NCI-H187 treated with DMSO at 0.1 percent for 48 hours (cell line): ENCODE data around the gene BLOC1S3.

ENCODE experiments used
- DNase-seq: peaks from one replicate; lab custom pipeline; 2025; lab: John Stamatoyannopoulos, UW

BLOC1S3 gene

DNA sequence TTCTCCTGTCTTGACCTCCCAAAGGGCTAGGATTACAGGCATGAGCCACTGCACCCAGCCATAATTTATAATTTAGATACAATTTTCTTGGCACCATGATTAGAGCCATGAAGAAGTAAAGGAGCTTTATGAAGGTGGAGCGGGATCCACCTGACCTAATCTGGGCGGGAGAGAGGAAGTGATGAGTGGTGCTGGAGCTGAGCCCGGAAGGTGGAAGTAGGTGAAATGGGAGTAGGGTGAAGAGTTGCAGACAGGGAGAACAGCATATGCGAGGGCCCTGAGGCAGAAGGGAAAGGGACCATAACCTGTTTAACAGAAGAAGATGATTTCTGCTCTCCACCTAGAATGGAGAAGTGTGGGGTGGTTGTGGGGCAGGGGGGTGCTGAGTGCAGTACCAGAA, 4.2 kb downstream of the BLOC1S3 start:
- DNase-seq: no peak

DNA sequence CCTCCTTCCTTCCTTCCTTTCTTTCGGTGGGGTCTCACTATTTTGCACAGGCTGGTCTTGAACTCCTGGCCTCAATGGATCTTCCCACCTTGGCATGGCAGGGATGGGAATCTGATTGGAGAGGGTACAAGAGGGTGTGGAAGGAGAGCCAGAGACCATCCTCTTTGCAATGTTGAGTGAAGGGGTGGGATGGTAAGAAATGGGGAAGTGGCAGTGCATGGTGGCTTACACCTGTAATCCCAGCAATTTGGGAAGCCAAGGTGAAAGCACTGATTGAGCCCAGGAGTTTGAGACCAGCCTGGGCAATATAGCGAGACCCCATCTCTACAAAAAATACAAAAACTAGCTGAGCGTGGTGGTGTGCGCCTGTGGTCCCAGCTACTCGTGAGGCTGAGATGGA, 5.5 kb downstream of the BLOC1S3 start:
- DNase-seq: no peak

DNA sequence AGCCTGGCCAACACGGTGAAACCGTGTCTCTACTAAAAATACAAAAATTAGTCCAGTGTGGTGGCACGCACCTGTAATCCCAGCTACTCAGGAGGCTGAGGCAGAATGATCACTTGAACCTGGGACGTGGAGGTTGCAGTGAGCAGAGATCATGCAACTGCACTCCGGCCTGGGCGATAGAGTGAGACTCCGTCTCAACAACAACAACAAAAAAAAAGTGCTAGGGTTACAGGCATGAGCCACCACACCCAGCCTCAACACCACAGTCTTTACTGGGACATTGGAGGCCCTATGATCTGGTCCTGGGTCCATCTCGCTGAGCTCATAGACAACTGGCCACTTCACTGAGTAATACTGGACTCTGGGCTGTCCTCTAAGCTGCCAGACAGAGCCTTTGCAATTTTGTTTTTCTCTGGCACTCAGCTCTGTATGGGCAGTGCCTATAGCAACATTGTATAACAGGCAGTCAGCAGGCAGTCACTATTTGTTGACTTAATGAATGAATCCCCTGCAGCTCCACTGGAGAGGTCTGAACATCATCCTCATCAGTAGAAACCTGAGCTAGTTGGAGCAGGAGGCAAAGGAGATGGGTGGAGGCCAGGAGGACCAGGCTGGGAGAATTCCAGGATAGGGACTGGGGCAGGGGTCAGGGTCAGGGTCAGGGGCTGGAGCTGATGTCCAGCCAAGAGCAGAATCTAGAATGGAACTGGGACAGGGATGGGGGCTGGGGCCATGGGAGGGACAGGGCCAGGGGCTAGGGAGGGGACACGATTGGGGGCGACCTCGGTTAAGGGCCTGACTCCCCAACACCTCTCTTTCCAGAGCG, 8.1 kb downstream of the BLOC1S3 start:
- DNase-seq: no peak

DNA sequence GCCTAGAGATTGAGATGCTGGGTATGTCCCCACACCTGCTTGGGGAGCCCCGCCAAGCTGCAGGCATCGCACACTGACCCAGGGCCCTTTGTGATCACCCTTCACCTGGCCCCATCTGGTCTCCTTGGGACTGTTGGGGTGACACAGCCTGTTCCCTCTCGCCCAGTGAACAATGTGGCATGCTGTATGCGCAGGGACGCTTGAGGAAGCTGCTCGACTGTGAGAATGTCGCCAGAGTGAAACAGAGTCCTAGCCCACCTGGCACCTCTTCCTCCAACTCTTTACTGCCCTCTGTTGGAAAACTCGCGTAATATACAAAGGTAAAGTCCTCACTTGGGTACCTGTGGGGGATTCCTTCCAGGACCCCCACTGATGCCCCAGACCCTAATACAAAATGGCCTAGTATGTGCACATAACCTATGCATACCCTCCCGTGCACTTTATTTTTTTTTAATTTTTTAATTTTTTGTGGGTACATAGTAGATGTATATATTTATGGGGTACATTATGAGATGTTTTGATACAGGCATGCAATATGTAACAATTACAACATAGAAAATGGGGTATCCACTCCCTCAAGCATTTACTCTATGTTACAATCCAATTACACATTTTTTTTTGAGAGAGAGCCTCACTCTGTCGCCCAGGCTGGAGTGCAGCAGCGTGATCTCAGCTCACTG, 9.0 kb downstream of the BLOC1S3 start:
- no peak for DNase-seq

DNA sequence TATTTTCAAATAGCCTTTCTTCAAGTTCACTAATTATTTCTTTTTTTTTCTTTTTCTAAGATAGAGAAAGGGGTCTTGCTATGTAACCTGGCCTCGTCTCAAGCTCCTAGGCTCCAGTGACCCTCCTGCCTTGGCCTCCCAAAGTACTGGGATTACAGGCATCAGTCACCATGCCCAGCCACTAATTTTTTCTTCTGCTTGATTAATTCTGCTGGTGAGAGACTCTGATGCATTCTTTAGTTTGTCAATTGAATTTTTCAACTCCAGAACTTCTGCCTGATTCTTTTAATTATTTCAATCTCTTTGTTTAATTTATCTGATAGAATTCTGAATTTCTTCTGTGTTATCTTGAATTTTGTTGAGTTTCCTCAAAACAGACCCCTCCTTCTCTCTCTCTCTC, 11.4 kb downstream of the BLOC1S3 start:
- no peak for DNase-seq

DNA sequence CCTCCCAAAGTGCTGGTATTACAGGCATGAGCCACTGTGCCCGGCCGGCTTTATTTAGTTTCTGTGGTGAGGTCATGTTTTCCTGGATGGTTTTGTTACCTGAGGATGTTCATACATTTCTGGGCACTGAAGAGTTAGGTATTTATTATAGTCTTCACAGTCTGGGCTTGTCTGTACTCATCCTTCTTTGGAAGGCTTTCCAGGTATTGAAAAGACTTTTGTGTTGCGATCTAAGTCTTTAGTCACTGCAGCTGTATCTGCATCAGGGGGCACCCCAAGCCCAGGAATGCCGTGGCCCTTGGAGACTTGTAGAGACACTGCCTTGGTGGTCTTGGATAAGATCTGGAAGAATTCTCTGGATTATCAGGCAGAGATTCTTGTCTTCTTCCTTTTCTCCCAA, 12.8 kb downstream of the BLOC1S3 start:
- DNase-seq: no peak

DNA sequence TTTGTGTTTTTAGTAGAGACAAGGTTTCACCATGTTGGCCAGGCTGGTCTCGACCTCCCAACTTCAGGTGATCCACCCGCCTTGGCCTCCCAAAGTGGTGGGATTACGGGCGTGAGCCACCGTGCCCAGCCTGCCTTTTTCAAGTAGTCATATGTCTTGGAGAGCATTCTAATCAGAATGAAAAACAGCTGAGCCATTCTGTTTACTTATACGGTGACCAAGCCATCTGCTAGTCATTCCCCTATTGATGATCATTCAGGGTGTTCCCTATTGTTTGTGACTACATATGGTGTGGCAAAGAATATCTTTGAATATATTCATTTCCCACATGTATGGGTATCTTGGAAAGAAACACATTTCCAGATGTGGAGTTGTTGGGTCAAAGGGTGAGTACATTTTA, 17.2 kb downstream of the BLOC1S3 start:
- DNase-seq: no peak

DNA sequence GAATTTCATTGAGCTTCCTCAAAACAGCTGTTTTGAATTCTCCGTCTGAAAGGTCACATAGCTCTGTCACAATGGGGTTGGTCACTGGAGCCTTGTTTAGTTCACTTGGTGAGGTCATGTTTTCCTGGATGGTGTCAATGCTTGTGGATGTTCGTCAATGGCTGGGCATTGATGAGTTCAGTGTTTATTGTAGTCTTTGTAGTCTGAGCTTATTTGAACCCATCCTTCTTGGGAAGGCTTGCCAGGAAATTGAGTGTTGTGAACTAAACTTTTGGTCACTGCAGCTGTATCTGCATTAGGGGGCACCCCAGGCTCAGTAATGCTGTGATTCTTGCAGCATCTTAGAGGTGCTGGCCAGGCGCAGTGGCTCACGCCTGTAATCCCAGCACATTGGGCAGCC, 22.0 kb downstream of the BLOC1S3 start:
- DNase-seq: no peak

DNA sequence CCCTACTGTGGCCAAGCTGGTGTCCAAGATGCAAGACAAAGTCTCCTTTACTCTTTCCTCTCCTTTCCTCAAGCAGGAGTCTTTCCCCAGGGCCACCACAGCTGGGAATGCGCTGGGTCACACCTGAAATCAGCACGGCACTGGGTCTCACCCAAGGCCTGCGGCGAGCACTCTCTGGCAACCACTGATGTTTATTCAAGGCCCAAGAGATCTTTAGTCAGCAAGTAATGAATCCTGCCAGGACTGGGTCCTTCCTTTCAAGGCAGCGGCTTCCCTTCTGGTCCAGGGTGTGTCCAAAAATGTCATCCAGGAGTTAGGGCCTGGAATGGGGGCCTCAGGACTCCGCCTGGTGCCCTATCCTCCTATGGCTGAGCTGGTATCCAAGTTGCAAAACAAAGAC, 24.1 kb downstream of the BLOC1S3 start:
- no peak for DNase-seq

DNA sequence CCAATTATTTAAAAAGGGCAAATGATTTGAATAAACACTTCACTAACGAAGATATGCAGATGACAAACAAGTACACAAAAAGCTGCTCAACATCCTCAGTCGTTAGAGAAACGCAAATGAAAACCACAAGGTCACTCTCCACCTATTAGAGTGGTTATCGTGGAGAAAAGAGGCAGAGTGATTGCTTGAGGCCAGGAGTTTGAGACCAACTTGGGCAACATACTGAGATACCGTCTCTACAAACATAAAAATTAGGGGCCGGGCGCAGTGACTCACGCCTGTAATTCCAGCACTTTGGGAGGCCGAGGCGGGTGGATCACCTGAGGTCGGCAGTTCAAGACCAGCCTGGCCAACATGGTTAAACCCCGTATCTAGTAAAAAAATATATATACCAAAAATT, 27.2 kb downstream of the BLOC1S3 start:
- DNase-seq: no peak

DNA sequence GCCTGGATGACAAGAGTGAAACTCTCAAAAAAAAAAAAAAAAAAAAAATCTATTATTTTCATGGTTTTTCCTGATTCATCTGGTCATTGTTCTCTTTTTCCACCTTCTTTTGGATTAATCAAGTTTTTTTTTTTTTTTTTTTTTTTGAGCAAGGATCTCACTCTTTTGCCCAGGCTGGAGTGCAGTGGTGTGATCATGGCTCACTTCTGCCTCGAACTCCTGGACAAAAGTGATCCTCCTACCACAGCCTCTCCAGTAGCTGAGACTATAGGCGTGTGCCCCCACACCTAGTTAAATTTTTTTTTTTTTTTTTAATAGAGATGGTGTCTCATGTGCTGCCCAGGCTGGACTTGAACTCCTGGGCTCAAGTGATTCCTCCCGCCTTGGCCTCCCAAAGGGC, 27.7 kb downstream of the BLOC1S3 start:
- no peak for DNase-seq

DNA sequence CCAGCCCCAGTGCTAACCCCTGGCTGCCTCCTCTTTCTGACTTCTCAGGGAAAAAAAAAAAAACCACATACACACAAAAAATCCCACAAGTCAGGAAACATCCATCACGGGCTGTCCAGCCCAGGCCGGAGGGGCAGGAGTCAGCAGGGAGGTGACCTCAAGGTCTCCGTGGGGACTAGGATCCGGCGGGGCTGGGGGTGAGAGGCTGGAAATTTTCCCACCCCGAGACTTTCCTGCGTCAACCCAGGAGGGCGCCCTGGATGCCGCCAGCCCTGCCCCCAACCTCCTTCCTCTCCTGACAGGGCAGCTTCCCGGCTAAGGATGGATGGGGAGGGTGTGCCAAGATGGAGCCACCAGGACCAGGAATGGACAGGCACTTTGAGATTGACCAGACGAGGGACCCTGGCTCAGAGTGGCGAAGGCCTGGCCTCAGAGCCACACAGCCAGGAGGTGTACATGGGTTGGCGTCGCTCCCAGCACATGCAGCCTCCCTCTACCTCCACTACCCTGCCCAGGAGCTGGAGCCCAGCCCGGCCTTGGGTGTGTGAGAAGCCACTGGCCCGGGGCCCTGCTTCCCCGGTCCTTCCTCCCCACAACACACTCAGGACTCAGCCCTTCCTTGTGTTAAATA, 33.3 kb downstream of the BLOC1S3 start:
- DNase-seq: no peak

DNA sequence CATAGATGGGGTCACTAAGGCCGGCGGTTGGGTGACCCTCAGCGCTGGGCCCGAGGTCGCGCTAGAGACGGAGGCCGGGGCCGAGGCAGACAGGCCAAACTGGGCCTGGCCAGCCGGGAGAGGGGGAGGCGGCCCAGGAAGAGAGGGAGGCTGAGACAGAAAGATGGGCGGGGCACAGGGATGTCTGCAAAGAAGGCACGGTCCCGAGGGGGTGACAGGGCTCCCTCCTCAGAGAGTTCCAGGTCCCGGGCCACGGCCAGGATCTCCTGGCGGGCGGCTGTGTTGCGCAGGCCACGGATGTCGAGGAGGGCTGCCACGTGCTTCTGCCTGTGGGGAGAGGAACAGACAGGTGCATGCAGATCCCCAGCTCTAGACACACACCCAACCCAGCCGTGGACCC, 34.4 kb downstream of the BLOC1S3 start:
- no peak for DNase-seq

DNA sequence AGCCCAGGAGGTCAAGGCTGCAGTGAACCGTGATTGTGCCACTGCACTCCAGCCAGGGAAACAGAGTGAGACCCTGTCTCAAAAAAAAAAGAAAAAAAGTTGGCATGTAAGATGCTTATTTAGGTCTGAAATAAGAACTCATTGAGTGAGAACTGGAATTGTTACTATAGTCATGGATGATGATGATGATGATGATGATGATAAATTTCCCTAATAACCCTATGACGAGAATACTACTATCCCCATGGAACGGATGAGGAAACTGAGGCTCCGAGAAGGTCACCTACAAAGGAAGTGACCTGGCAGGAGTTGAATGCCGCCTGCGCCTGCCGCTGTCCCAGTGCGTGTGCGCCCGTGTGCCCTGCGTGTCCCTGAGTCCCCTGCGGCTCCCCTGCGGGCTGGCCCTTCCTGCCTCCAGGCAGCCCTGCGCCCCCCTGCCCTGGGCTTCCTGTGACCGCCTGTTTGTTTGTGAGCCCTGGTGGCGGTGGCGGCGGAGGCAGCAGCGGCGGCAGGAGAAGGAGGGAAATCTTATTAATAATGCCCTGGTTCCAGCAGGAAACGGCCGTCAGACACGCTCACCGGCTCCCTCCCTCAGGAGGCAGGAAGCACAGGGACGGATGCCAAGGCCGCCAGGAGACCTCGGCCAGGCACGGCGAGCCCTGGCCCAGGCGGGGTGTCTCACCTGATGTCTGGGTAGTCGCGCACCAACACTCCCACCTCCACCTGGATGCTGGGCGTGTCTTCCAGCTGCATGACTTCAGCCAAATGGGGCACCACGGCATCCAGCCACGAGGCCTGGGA, 37.0 kb downstream of the BLOC1S3 start:
- no peak for DNase-seq

DNA sequence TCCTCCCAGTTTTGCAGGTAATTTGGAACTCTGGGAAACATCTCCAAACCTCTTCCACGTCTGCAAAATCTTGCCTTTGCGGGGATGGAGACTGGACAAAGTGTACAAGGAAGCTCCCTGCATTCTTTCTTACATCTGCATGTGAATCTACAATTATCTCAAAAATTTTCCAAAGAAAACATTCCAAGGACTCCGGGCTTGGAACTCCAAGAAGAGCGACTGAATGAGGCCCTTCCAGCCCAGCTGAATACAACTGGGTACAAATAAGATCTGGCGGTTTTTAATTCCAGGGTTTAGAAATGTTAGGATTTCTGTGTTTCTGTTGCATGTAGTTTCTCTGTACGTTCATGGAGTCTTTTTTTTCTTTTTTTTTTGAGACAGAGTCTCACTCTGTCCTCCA, 38.1 kb downstream of the BLOC1S3 start:
- DNase-seq: no peak

DNA sequence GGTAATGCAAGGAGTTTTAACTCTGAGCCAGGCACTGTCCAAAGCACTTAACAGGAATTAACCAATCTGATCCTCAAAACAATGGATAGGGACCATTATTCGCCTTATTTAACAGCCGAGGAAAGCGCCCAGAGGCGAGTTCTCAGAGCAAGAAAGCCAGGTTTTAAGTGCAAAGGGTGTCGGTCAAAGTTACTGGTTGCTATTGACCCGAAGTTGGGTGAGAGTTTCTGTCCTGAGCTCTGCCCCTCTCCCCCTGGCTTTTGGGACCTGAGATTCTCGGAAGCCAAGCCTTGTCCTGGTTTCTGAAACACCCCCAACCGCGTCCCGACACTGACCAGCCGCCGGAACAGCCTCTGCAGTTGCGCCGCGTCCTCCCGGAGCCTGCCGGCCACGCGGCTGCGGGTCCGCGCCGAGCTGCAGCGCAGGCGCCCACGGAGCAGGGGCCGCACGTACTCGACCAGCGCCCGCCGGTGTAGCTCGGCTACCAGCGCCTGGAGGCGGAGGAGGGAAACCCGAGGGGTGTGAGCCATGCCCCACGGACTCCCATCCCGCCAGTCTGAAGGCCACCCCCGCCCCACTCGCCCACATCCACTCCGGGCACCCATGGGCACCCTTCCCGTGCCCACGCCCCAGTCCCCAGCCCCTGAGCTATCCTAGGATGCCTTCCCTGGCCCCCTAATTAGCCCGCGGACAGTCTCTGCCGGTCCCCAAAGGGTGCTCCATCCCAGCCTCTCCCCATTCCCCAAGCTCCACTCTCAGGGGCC, 38.8 kb downstream of the BLOC1S3 start:
- no peak for DNase-seq

DNA sequence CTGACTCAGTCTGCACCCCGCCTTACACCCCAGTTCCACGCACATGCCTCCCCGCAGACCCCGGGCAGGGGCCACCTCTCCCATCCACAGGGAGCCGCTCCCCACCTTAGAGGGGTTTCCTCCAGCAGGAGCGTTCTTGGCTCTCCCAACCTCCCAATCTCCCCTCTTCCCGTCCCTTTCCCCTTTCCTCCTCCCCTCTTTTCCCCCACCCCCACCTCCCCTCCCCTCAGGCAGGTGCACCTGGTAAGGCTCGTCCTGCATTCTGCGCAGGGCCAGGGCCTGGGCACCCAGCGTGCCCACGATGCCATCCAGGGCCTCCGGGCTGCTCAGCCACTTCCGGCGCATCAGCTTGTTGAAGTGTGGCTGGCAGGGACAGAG, 39.4 kb downstream of the BLOC1S3 start:
- DNase-seq: no peak

DNA sequence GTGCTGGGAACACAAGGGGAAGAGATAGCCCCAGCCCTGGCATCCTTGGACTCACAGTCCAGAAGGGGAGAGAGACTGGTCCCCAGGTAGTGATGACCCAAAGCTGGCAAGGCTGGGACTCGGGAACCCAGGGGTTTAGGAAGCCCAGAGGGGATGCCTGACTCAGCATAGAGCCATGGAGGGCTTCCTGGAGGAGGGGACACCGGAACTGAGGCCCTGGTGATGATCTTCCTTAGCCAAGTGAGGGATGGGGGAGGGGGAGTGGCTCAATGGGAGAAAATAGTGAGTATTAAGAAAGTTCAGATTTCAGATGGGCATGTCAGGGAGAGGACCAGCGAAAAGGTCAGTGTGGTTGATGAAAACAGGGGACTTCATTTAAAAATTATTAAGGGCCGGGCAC, 39.8 kb downstream of the BLOC1S3 start:
- DNase-seq: no peak

DNA sequence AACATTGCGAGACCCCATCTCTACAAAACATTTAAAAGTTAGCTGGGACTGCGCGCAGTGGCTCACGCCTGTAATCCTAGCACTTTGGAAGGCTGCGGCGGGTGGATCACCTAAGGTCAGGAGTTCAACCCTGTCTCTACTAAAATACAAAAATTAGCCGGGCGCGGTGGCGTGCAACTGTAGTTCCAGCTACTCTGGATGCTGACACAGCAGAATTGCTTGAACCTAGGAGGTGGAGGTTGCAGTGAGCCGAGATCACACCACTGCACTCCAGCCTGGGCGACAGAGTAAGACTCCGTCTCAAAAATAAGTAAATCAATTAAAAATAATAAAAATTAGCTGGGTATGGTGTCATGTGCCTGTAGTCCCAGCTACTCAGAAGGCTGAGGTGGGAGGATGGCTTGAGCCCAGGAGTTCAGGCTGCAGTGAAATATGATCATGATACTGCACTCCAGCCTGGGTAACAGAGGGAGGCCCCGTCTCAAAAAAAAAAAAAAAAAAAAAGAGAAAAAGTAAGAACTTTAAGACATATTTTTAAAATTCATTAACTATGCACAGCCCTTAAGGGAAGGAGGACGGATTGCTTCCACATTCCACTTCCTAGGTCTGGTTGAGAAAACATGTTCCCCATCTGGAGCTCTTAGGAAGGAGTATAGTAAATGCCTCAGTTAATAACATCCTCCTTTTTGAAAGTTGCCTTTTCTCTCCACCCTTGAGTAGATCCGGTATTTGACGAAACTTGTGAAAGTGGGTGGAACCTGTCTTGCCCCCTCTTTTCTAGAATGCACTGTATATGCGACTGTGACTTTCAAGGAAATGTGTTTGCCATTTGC, 40.5 kb downstream of the BLOC1S3 start:
- DNase-seq: no peak

DNA sequence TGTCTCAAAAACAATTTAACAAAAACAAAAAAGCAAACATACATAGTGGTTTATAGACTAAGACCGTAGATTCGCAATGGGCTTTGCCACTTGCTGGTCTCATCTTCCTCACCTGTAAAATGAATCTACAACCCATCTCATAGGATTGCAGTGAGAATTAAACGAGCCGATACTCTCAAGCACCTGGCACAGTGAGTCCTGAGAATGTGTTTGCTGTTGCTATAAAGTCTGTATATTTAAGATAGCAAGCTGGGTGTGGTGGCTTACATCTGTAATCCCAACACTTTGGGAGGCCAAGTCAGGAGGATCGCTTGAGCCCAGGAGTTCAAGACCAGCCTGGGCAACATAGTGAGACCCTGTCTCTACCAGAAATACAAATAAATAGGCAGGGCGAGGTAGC, 44.1 kb downstream of the BLOC1S3 start:
- no peak for DNase-seq

DNA sequence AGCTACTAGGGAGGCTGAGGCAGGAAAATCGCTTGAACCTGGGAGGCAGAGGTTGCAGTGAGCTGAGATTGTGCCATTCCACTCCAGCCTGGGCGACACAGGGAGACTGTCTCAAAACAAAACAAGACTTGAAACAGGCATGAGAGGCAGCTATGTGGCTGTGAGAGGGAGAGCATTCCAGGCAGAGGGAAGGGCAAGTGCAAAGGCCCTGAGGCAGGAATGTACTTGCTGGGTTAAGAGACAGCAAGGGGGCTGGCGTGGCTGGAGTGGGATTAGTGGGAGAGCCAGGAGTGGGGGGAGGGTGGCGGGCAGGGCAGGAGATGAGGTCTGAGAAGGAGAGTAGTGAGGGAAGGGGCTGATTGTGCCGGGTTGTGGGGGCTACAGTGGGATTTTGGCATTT, 45.3 kb downstream of the BLOC1S3 start:
- no peak for DNase-seq
